Activated naive CD4-positive, alpha-beta T cell treated with anti-CD3 and anti-CD28 coated beads for 36 hours (primary cell): ENCODE measurements around the gene MAGEE1. TPM values are rescaled to one million over a fixed set of nuclear protein-coding genes. Genes with fewer than 3 reads are reported as not detected.

Experiments
- CTCF ChIA-PET: fragments of 350-600 bp; sonication (Branson Sonifier 250); formaldehyde crosslinking; loops from one replicate; lab custom pipeline; 2021; ENCODE audit warnings: antibody characterized with exemption; lab: Charles Lee
- DNase-seq: peaks from one replicate; pipeline ENCODE4 v3.0.0-alpha.2; 2020
- H3K27ac Mint-ChIP-seq: one replicate; pipeline ENCODE4 v1.8.0; 2021; ENCODE audit warnings: mild to moderate bottlenecking, mixed read lengths
- H3K27me3 Mint-ChIP-seq: one replicate; pipeline ENCODE4 v1.8.0; 2021; ENCODE audit warnings: low read depth, mixed read lengths
- H3K36me3 Mint-ChIP-seq: one replicate; pipeline ENCODE4 v1.8.0; 2021; ENCODE audit warnings: low read depth, mixed read lengths
- H3K4me1 Mint-ChIP-seq: one replicate; pipeline ENCODE4 v1.8.0; 2021; ENCODE audit warnings: low read depth, mixed read lengths
- H3K4me3 Mint-ChIP-seq: one replicate; pipeline ENCODE4 v1.8.0; 2021; ENCODE audit warnings: mild to moderate bottlenecking, moderate library complexity, mixed read lengths
- H3K9me3 Mint-ChIP-seq: one replicate; pipeline ENCODE4 v1.8.0; 2021; ENCODE audit warnings: mixed read lengths
- intact Hi-C: fragments of 100-400 bp; cut with micrococcal nuclease; formaldehyde crosslinking; loops from one replicate; pipeline ENCODE4 v1.15.1; 2023
- total RNA-seq, 2 experiments: library from RNA; stranded (reverse); gene quantifications; one replicate each; pipeline ENCODE4 v1.2.3, GENCODE V29; 2021

Gene MAGEE1, protein sequence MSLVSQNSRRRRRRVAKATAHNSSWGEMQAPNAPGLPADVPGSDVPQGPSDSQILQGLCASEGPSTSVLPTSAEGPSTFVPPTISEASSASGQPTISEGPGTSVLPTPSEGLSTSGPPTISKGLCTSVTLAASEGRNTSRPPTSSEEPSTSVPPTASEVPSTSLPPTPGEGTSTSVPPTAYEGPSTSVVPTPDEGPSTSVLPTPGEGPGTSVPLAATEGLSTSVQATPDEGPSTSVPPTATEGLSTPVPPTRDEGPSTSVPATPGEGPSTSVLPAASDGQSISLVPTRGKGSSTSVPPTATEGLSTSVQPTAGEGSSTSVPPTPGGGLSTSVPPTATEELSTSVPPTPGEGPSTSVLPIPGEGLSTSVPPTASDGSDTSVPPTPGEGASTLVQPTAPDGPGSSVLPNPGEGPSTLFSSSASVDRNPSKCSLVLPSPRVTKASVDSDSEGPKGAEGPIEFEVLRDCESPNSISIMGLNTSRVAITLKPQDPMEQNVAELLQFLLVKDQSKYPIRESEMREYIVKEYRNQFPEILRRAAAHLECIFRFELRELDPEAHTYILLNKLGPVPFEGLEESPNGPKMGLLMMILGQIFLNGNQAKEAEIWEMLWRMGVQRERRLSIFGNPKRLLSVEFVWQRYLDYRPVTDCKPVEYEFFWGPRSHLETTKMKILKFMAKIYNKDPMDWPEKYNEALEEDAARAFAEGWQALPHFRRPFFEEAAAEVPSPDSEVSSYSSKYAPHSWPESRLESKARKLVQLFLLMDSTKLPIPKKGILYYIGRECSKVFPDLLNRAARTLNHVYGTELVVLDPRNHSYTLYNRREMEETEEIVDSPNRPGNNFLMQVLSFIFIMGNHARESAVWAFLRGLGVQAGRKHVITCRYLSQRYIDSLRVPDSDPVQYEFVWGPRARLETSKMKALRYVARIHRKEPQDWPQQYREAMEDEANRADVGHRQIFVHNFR
- 1 to 10 TPM; 3.0 to 3.1 TPM for total RNA-seq

DNA sequence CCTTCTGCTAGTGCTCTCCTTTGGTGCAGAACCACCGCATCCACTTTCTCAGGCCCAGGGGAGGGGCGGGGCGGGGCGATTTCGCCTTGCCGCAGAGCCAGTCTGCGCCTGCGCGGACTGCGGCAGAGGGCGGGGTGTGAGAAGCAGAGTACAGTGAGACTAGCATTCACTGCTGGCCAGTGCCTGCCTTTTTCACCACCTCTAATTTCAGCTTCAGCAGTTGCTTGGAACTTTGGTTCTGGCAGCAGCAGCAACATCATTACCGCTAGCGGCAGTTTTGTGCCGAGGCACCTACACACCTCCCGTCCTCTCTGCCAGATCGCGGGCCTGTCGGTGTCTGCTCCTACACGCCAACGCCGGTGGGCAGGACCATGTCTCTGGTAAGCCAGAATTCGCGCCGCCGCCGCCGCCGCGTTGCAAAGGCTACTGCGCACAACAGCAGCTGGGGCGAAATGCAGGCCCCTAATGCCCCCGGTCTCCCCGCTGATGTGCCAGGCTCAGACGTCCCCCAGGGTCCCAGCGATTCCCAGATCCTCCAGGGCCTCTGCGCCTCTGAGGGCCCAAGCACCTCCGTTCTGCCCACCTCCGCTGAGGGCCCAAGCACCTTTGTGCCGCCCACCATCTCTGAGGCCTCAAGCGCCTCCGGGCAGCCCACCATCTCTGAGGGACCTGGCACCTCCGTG lies at the start of gene MAGEE1:
MAGEE1 (plus strand) TSS at position 151 of the 683 bp plus-strand sequence; CDS start at position 372, 221 bp downstream.
- Mint-ChIP-seq H3K4me3 (peak within 1 kb of the TSS; percentile 81), H3K36me3 (no peaks in the 10 kb centered on the region), H3K27me3 (no peaks in the 10 kb centered on the region), H3K4me1 (peaks cover 25% of the 10 kb centered on the region), H3K27ac (peak within 1 kb of the TSS; percentile 50), H3K9me3 (no peaks in the 10 kb centered on the region)
- DNase-seq = peak; percentile 82
- CTCF ChIA-PET = interaction anchor here (0.6 kb wide), 1 partner anchor 33 kb away, joined by 3 read pairs; no protein-coding TSS in a partner anchor
- intact Hi-C loops = loop anchor here (5.0 to 10.0 kb wide), 3 partner anchors 255 to 1470 kb away; partner anchors contain the start of genes COX7B, MAGT1 and PBDC1

DNA sequence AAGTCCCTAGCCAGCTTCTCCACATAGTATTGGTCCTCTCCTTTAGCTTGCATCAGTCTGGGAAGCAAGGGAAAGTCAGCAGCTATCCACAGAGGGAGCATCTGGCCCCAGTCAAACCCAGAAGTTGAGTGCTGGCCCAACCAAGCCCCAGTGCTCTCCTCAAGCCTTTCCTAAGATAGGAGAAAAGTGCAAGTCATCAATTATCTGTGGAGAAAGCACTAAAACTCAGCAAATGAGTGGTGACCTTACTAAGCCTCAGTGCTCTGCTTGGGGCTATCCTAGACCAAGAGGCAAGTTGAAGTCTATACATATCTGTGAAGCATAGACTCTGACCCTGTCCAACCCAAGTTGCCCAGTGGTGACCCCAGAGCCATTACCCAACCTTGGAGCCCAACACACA lies 28.5 kb upstream of the MAGEE1 start:
- DNase-seq = no peak
- CTCF ChIA-PET = no interaction called here
- no peaks in the 10 kb centered on the region for H3K9me3 Mint-ChIP-seq
- H3K36me3 Mint-ChIP-seq = no peaks in the 10 kb centered on the region
- no peaks in the 10 kb centered on the region for H3K27me3 Mint-ChIP-seq
- intact Hi-C loops = no loop called here
- H3K4me3 Mint-ChIP-seq = no peak overlapping the region
- H3K27ac Mint-ChIP-seq = no peak overlapping the region
- no peaks in the 10 kb centered on the region for H3K4me1 Mint-ChIP-seq

- CTCF ChIA-PET = no interaction called here
- no peaks in the 10 kb centered on the region for H3K9me3 Mint-ChIP-seq
- no peaks in the 10 kb centered on the region for H3K27me3 Mint-ChIP-seq
- no peak overlapping the region for H3K27ac Mint-ChIP-seq
- intact Hi-C loops = loop anchor here (5.0 kb wide), 1 partner anchor 45 kb away; no protein-coding TSS in a partner anchor
- H3K36me3 Mint-ChIP-seq = no peaks in the 10 kb centered on the region
- H3K4me1 Mint-ChIP-seq = peaks cover 3% of the 10 kb centered on the region
- DNase-seq = no peak
- no peak overlapping the region for H3K4me3 Mint-ChIP-seq
Measured at GRCh38 chrX:76407795-76408194, 19.7 kb upstream of the MAGEE1 start.

DNA sequence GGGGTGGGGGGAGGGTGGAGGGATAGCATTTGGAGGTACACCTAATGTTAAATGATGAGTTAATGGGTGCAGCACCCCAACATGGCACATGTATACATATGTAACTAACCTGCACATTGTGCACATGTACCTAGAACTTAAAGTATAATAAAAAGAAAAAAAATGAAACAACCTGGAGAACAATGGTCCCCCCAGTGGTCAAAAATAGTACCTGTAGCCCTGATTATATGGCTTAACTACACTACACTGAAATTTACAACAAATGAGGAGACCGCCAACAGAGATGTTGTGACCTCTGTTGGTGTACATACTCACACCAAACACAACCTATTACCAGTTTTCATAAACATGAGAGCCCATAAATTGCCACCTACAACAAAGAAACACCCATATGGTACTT lies 7.3 kb upstream of the MAGEE1 start:
- Mint-ChIP-seq H3K4me3 (no peak overlapping the region), H3K4me1 (peaks cover 3% of the 10 kb centered on the region), H3K27me3 (no peaks in the 10 kb centered on the region), H3K9me3 (no peaks in the 10 kb centered on the region), H3K27ac (no peak overlapping the region), H3K36me3 (no peaks in the 10 kb centered on the region)
- CTCF ChIA-PET = no interaction called here
- intact Hi-C loops = loop anchor here (10.0 kb wide), 1 partner anchor 585 kb away; no protein-coding TSS in a partner anchor
- no peak for DNase-seq

DNA sequence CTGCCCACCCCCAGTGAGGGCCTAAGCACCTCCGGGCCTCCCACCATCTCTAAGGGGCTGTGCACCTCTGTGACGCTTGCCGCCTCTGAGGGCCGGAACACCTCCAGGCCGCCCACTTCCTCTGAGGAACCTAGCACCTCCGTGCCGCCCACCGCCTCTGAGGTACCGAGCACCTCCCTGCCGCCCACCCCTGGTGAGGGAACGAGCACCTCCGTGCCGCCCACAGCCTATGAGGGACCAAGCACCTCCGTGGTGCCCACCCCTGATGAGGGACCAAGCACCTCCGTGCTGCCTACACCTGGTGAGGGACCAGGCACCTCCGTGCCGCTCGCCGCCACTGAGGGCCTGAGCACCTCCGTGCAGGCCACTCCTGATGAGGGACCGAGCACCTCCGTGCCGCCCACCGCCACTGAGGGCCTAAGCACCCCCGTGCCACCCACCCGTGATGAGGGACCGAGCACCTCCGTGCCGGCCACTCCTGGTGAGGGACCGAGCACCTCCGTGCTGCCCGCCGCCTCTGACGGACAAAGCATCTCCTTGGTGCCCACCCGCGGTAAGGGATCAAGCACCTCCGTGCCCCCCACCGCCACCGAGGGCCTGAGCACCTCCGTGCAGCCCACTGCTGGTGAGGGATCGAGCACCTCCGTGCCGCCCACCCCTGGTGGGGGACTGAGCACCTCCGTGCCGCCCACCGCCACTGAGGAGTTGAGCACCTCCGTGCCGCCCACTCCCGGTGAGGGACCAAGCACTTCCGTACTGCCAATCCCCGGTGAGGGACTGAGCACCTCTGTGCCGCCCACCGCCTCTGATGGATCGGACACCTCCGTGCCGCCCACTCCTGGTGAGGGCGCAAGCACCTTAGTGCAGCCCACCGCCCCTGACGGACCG lies 977 bp downstream of the MAGEE1 start:
- CTCF ChIA-PET = interaction anchor here (0.7 kb wide), 1 partner anchor 18 kb away, joined by 3 read pairs; no protein-coding TSS in a partner anchor
- H3K27ac Mint-ChIP-seq = peak overlapping the region; percentile 50
- H3K9me3 Mint-ChIP-seq = no peaks in the 10 kb centered on the region
- H3K36me3 Mint-ChIP-seq = no peaks in the 10 kb centered on the region
- intact Hi-C loops = loop anchor here (5.0 to 10.0 kb wide), 3 partner anchors 256 to 1469 kb away; partner anchors contain the start of genes COX7B, MAGT1 and PBDC1
- H3K4me3 Mint-ChIP-seq = peak overlapping the region; percentile 81
- H3K27me3 Mint-ChIP-seq = no peaks in the 10 kb centered on the region
- DNase-seq = peak; percentile 42
- peaks cover 29% of the 10 kb centered on the region for H3K4me1 Mint-ChIP-seq

GRCh38 chrX:76433219-76433618 lies 5.7 kb downstream of the MAGEE1 start:
- H3K27ac Mint-ChIP-seq = no peak overlapping the region

GRCh38 chrX:76434103-76434741 lies 6.7 kb downstream of the MAGEE1 start:
- H3K4me1 Mint-ChIP-seq = peaks cover 40% of the 10 kb centered on the region
- no peak for DNase-seq
- intact Hi-C loops = loop anchor here (5.0 to 10.0 kb wide), 2 partner anchors 287 to 1509 kb away; partner anchors contain the start of gene NEXMIF
- no peaks in the 10 kb centered on the region for H3K36me3 Mint-ChIP-seq
- no peak overlapping the region for H3K4me3 Mint-ChIP-seq
- H3K27ac Mint-ChIP-seq = no peak overlapping the region
- no peaks in the 10 kb centered on the region for H3K27me3 Mint-ChIP-seq
- CTCF ChIA-PET = no interaction called here
- no peaks in the 10 kb centered on the region for H3K9me3 Mint-ChIP-seq

More at GRCh38 chrX:76433219-76433618, 5.7 kb downstream of the MAGEE1 start:
- no peaks in the 10 kb centered on the region for H3K27me3 Mint-ChIP-seq
- H3K9me3 Mint-ChIP-seq = no peaks in the 10 kb centered on the region
- H3K4me3 Mint-ChIP-seq = no peak overlapping the region
- DNase-seq = no peak
- CTCF ChIA-PET = no interaction called here
- intact Hi-C loops = loop anchor here (5.0 to 10.0 kb wide), 2 partner anchors 286 to 1508 kb away; partner anchors contain the start of gene NEXMIF
- peaks cover 37% of the 10 kb centered on the region for H3K4me1 Mint-ChIP-seq
- H3K36me3 Mint-ChIP-seq = no peaks in the 10 kb centered on the region

DNA sequence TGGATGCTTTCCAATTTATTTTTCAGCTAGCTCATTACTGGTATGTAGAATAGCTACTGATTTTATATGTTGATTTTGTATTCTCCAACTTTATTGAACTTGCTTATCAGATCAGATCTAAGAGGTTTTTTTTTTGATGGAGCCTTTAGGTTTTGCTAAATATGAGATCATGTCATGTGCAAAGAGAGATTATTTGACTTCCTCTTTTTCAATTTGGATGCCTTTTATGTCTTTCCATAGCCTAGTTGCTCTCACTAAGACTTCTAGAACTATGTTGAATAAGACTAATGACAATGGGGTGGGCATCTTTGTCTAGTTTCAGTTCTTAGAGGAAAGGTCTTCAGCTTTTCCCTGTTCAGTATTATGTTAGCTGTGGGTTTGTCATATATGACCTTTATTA lies 11.7 kb downstream of the MAGEE1 start:
- peaks cover 5% of the 10 kb centered on the region for H3K36me3 Mint-ChIP-seq
- H3K27me3 Mint-ChIP-seq = no peaks in the 10 kb centered on the region
- intact Hi-C loops = loop anchor here (10.0 kb wide), 1 partner anchor 1514 kb away; the partner anchor contains the start of gene NEXMIF
- DNase-seq = no peak
- H3K4me1 Mint-ChIP-seq = peaks cover 15% of the 10 kb centered on the region
- peaks cover 17% of the 10 kb centered on the region for H3K9me3 Mint-ChIP-seq
- no peak overlapping the region for H3K27ac Mint-ChIP-seq
- CTCF ChIA-PET = no interaction called here
- no peak overlapping the region for H3K4me3 Mint-ChIP-seq

GRCh38 chrX:76453737-76454406 lies 26.4 kb downstream of the MAGEE1 start:
- H3K27ac Mint-ChIP-seq = no peak overlapping the region
- H3K4me1 Mint-ChIP-seq = no peaks in the 10 kb centered on the region
- H3K9me3 Mint-ChIP-seq = peaks cover 2% of the 10 kb centered on the region
- H3K36me3 Mint-ChIP-seq = peaks cover 1% of the 10 kb centered on the region
- H3K4me3 Mint-ChIP-seq = no peak overlapping the region
- no peak for DNase-seq
- CTCF ChIA-PET = interaction anchor here (0.9 to 3.5 kb wide), 4 partner anchors 28 to 179 kb away, joined by 3 to 29 read pairs (median 6); no protein-coding TSS in a partner anchor
- no peaks in the 10 kb centered on the region for H3K27me3 Mint-ChIP-seq
- intact Hi-C loops = loop anchor here (1.0 to 5.0 kb wide), 2 partner anchors 47 to 175 kb away; no protein-coding TSS in a partner anchor

DNA sequence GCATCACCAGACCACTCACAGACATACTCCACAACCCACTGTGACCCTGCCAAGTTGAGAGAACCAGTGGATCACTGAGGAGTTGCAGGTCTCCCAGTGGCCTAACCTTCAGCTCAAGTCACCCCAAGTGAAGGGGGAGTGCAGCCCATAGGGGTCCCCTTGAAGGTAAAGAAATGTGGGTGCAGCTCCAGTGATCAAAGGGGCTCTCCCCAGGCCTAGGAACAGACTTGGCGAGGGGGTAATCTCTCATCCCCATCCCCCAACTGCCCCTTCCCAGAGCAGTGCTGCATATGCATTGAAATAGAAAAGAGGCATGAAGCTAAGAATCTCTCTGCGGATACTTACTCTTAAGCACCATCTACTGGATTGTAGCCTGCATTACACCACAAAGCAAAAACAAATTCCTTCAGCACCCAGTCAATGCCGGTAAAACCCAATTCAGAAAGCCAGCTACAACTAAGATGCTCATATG lies 27.0 kb downstream of the MAGEE1 start:
- Mint-ChIP-seq H3K36me3 (peaks cover 1% of the 10 kb centered on the region), H3K27me3 (no peaks in the 10 kb centered on the region), H3K4me1 (no peaks in the 10 kb centered on the region), H3K4me3 (no peak overlapping the region), H3K9me3 (peaks cover 2% of the 10 kb centered on the region), H3K27ac (no peak overlapping the region)
- CTCF ChIA-PET = interaction anchor here (0.6 to 3.5 kb wide), 5 partner anchors 19 to 180 kb away, joined by 3 to 29 read pairs (median 4); no protein-coding TSS in a partner anchor
- DNase-seq = no peak
- intact Hi-C loops = loop anchor here (1.0 to 5.0 kb wide), 2 partner anchors 47 to 175 kb away; no protein-coding TSS in a partner anchor
